Loucy (cell line): Measurements from ENCODE around the gene KBTBD12.

ENCODE experiments used
- H2AFZ ChIP-seq: fragments of 200-600 bp; sonication (generic); 2 replicates; pipeline ENCODE4 v1.6.0; 2016; ENCODE audit warnings: antibody characterized with exemption, mild to moderate bottlenecking, low read length, moderate library complexity
- H3F3A ChIP-seq: fragments of 200-600 bp; 2 replicates; pipeline ENCODE4 v1.6.0; 2016; ENCODE audit warnings: antibody characterized with exemption, low read depth, mild to moderate bottlenecking
- H3K27me3 ChIP-seq: fragments of 200-600 bp; sonication (generic); 2 replicates; pipeline ENCODE4 v1.6.1; 2014; ENCODE audit warnings: low read length, mild to moderate bottlenecking; ENCODE audit not compliant: insufficient read depth, poor library complexity, severe bottlenecking
- H3K36me3 ChIP-seq: fragments of 200-600 bp; sonication (generic); 2 replicates; pipeline ENCODE4 v1.6.1; 2016; ENCODE audit warnings: low read length; ENCODE audit not compliant: insufficient read depth
- H3K4me1 ChIP-seq: fragments of 200-600 bp; sonication (generic); 2 replicates; pipeline ENCODE4 v1.5.1; 2014; ENCODE audit warnings: low read length, mild to moderate bottlenecking; ENCODE audit not compliant: insufficient read depth, poor library complexity, severe bottlenecking
- H3K4me2 ChIP-seq: fragments of 200-600 bp; sonication (generic); 2 replicates; pipeline ENCODE4 v1.6.0; 2014; ENCODE audit warnings: antibody characterized with exemption, low read length, low read depth, mild to moderate bottlenecking; ENCODE audit not compliant: poor library complexity, severe bottlenecking
- H3K4me3 ChIP-seq: fragments of 200-600 bp; sonication (generic); 2 replicates; pipeline ENCODE4 v1.5.1; 2014; ENCODE audit warnings: low read length, mild to moderate bottlenecking, mixed read lengths; ENCODE audit not compliant: poor library complexity, severe bottlenecking
- H3K79me2 ChIP-seq: fragments of 200-600 bp; sonication (generic); 2 replicates; pipeline ENCODE4 v1.6.1; 2014; ENCODE audit warnings: low read length; ENCODE audit not compliant: insufficient read depth
- H3K9ac ChIP-seq: fragments of 200-600 bp; sonication (generic); 2 replicates; pipeline ENCODE4 v1.6.0; 2014; ENCODE audit warnings: mild to moderate bottlenecking, low read depth, low read length, moderate library complexity; ENCODE audit not compliant: poor library complexity, severe bottlenecking
- H3K9me2 ChIP-seq: fragments of 200-600 bp; sonication (generic); replicated peaks from 2 replicates; pipeline ENCODE4 v1.6.1; 2016; ENCODE audit warnings: low read depth, low read length, mixed read lengths
- H3K9me3 ChIP-seq: fragments of 200-600 bp; sonication (generic); 2 replicates; pipeline ENCODE4 v1.6.1; 2014; ENCODE audit warnings: mild to moderate bottlenecking, antibody characterized with exemption, low read length, low read depth; ENCODE audit not compliant: insufficient read depth
- H4K20me1 ChIP-seq: fragments of 200-600 bp; sonication (generic); 2 replicates; pipeline ENCODE4 v1.6.0; 2014; ENCODE audit warnings: antibody characterized with exemption, low read length, mild to moderate bottlenecking; ENCODE audit not compliant: insufficient read depth, poor library complexity, severe bottlenecking
- EZH2phosphoT487 ChIP-seq: fragments of 200-600 bp; IDR thresholded peaks from 2 replicates; pipeline ENCODE4 v1.6.1; 2018; ENCODE audit warnings: antibody characterized with exemption, mild to moderate bottlenecking, moderate library complexity, borderline replicate concordance
- TF ChIP-seq, protein P1 (sequence below): fragments of 200-600 bp; sonication (generic); conservative IDR thresholded peaks from 2 replicates; pipeline ENCODE4 v1.5.1; 2014; ENCODE audit warnings: mild to moderate bottlenecking, antibody characterized with exemption, low read length

Gene KBTBD12

DNA sequence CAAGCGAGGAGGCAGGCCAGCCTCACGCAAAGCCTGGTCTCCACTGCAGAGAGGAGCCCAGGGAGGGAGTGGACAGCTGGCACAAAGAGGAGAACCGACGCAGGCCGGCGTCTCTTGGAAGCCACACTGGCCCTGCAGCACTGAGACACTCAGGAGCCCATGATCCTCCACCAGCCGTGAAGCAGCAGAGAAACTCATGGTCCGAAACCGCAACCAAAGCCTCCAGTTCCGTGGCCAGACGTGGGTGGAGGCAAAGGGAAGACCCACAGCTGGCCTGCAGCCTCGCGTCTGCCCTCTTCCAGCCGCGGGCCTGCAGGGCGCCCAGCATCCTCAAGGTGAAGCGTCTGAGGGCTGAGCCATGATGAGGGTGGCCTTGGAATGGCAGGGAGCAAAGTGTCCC is 75.0 kb downstream of the KBTBD12 start:
- H3K4me2 ChIP-seq, result no peak overlapping the region
- H3K9me2 ChIP-seq, result no peaks in the 10 kb centered on the region
- no peaks in the 10 kb centered on the region for H3K36me3 ChIP-seq
- no peaks in the 10 kb centered on the region for H3K79me2 ChIP-seq
- no peak overlapping the region for H3K4me3 ChIP-seq
- H3K9me3 ChIP-seq, result no peaks in the 10 kb centered on the region
- H3K4me1 ChIP-seq, result no peaks in the 10 kb centered on the region
- H4K20me1 ChIP-seq, result no peaks in the 10 kb centered on the region
- TF ChIP-seq, protein P1, sequence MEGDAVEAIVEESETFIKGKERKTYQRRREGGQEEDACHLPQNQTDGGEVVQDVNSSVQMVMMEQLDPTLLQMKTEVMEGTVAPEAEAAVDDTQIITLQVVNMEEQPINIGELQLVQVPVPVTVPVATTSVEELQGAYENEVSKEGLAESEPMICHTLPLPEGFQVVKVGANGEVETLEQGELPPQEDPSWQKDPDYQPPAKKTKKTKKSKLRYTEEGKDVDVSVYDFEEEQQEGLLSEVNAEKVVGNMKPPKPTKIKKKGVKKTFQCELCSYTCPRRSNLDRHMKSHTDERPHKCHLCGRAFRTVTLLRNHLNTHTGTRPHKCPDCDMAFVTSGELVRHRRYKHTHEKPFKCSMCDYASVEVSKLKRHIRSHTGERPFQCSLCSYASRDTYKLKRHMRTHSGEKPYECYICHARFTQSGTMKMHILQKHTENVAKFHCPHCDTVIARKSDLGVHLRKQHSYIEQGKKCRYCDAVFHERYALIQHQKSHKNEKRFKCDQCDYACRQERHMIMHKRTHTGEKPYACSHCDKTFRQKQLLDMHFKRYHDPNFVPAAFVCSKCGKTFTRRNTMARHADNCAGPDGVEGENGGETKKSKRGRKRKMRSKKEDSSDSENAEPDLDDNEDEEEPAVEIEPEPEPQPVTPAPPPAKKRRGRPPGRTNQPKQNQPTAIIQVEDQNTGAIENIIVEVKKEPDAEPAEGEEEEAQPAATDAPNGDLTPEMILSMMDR, result no peak
- TF ChIP-seq EZH2phosphoT487, result no peak
- H3K27me3 ChIP-seq, result no peaks in the 10 kb centered on the region
- no peaks in the 10 kb centered on the region for H3F3A ChIP-seq
- no peak overlapping the region for H3K9ac ChIP-seq
- H2AFZ ChIP-seq, result no peak overlapping the region

DNA sequence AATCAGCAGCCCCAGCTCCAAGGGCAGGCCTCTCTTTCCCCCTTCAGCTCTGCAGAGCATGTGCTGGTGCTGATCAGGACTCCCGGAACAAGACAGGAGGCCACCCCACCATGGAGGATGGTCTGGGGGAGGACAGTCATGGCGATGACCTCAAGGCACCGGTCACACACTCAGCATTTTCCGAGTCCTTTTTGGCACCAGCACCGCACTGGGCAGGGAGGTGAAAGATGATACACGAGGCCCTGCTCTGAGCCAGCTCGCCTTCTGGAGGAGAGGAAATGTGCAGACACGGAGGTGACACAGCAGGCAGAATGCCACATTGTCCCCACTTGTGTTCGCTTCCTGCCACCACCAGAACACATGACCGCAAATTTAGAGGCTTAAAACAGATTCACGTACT is 75.4 kb downstream of the KBTBD12 start:
- Histone ChIP-seq H4K20me1 (no peaks in the 10 kb centered on the region), H3K4me2 (no peak overlapping the region), H3K9ac (no peak overlapping the region), H3F3A (no peaks in the 10 kb centered on the region), H3K9me3 (no peaks in the 10 kb centered on the region), H3K79me2 (no peaks in the 10 kb centered on the region), H3K4me1 (no peaks in the 10 kb centered on the region), H3K9me2 (no peaks in the 10 kb centered on the region), H3K36me3 (no peaks in the 10 kb centered on the region), H3K27me3 (no peaks in the 10 kb centered on the region), H2AFZ (no peak overlapping the region), H3K4me3 (no peak overlapping the region)
- TF ChIP-seq EZH2phosphoT487, result no peak
- TF ChIP-seq, protein P1, result no peak

DNA sequence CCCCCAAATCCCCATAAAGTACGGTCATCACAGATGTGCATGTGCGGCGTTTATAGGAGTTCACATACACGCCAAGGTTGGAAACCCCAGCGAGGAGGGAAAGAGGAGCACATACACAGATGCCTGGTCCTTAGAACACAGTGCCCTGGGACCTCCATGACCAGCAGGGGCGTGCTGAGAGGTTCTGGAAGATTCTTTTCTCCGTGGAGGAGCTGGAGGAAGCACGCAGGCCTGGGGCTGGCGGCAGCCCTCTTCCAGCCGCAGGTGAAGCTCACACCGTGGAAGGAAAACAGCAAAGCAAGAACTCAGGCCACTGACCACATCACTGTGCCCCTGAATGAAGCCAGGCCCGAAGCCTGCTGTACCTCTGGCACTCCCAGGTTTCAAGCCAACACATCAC is 76.2 kb downstream of the KBTBD12 start:
- H3K4me1 ChIP-seq, result no peaks in the 10 kb centered on the region
- no peaks in the 10 kb centered on the region for H3K36me3 ChIP-seq
- H4K20me1 ChIP-seq, result no peaks in the 10 kb centered on the region
- no peak overlapping the region for H3K4me3 ChIP-seq
- H3K4me2 ChIP-seq, result no peak overlapping the region
- no peaks in the 10 kb centered on the region for H3K9me3 ChIP-seq
- H3K9me2 ChIP-seq, result no peaks in the 10 kb centered on the region
- no peaks in the 10 kb centered on the region for H3K27me3 ChIP-seq
- TF ChIP-seq, protein P1, result no peak
- TF ChIP-seq EZH2phosphoT487, result no peak
- no peaks in the 10 kb centered on the region for H3K79me2 ChIP-seq
- no peaks in the 10 kb centered on the region for H3F3A ChIP-seq
- H3K9ac ChIP-seq, result no peak overlapping the region
- no peak overlapping the region for H2AFZ ChIP-seq
